HuH-7 (cell line): Measurements from ENCODE around the gene PCGF3.
"Not testable (repeated sequence)": the region's sequence is repeated elsewhere in the genome, so short reads cannot be mapped to it uniquely, and the experiment has no call there.

ENCODE experiments used
- DNase-seq: peaks from one replicate; pipeline ENCODE4 v3.0.0; 2011; ENCODE audit warnings: low spot score

The PCGF3 gene

DNA sequence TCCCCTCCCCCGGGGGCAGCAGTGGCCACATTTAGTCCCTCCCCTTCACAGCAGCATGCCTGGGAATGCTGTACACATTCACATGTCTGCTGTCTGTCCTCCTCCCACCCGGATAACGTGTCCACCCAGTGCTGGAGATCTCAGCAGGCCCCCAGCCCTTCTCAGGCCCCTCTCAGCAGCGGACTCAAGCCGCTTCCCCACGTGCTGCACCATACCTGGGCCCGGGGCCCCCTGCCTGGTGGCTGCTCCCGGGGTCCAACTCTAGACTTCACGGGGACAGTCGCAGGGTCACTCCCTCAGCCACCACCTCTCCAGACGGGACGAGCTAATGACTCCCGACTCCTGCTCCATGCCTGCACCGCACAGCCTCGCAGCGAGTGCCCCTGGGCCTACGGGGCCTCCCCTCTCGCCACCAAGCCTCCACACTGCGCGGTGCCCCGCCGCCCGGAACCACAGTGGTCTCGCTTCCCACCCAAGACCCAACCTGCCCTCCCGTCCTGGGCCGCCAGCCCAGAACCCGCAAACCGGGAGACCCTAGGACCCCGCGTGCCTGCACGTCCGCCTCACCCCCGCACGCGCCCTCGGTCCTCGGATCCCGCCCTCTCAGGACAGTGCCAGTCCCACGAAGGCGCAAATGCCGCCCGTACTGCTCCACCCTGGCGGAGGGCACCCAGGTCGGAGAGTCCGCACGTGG, 1.3 kb upstream of the PCGF3 start:
- no peak for DNase-seq

- no peak for DNase-seq
These were observed 708 bp upstream of the PCGF3 start for GRCh38 chr4:704971-705277.

- not testable (repeated sequence) for DNase-seq
These were observed 526 bp downstream of the PCGF3 start for GRCh38 chr4:706083-706633.

- no peak for DNase-seq
These were observed 1.4 kb downstream of the PCGF3 start for GRCh38 chr4:706834-707598.

- DNase-seq: no peak
These were observed 2.4 kb downstream of the PCGF3 start for GRCh38 chr4:707929-708630.

DNA sequence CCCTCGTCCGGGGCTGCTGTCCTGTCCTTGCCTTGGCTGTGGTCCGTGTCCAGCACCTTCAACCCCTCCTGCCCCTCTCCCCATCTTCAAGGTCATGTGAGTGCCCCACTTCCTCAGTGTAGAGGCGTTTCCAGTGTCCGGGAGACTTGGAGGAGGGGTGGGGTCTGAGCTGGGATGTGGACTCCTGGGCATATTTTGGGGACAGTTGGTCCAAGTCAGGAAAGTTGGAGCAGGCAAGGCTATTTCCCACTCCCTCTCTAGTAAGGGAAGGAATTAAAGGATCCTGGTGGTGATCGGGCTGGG, 3.0 kb downstream of the PCGF3 start:
- DNase-seq: no peak

DNA sequence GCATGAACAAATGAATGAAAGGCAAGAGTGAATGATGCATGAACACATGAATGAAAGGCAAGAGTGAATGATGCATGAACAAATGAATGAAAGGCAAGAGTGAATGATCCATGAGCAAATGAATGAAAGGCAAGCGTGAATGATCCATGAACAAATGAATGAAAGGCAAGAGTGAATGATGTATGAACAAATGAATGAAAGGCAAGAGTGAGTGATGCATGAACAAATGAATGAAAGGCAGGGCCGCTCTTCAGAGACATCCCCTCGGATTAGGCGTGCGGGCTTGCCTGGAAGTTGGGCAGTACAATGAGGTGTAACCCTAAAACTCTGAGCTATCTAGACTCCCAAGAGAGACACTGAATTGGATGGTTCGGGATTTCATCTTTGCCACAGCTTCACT, 3.7 kb downstream of the PCGF3 start:
- DNase-seq: no peak

DNA sequence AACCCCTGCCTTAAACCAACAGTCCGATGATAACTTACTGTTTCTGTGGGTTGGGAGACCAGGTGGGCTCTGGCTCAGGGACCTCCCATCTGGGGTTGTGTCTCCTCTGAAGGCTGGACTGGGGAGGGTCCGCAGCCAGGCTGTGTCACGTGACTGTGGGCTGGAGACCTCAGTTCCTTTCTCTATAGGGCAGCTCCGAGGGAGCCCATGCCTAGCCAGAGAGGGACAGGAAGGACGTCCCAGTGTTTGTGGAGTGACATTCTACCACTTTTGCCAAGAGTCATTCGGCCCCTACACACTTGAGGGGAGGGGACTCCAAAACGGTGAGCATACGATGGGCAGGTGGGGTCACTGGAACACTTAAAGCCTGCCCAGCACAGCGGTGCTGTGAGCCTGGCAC, 4.5 kb downstream of the PCGF3 start:
- DNase-seq: no peak

DNA sequence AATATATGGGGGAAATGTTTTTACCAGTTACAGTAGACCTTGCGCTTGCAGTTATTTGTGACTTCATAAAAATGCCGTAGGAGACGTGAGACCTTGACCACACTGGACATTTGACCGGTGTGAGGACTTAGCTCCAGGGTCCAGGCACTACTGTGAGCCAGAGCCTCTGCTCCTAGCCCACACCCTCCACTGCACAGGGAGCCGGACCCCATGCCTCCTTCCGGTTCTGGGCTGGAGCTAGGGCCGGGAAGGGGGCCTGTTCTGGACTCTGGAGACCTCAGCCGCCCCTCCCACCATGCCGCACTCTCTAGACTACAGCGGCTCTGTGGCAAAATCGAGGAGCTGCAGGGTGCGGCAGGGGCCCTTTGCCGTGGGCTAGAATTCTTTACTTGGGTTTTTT, 5.3 kb downstream of the PCGF3 start:
- DNase-seq: no peak

GRCh38 chr4:712093-712492, 6.5 kb downstream of the PCGF3 start:
- no peak for DNase-seq

- DNase-seq: no peak
These were observed 7.4 kb downstream of the PCGF3 start for GRCh38 chr4:712916-713632.

DNA sequence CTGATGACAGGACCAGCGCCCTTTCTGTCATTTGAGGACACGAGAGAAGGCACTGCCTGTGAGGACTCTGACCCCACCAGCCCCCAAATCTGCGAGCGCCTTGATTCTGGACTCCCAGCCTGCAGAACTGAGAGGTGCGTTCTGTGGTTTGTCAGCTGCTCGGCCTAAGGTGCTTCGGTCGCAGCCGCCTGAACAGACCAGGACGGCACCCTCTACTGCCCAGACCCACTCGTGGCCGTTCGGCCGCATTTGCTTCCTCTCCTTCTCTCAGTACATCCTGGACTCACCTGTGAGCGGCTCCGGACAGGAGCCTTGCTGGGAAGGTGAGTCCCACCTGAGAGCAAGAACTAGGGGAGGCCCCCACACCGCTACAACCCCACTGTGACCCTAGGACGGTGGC, 8.5 kb downstream of the PCGF3 start:
- DNase-seq: no peak

- no peak for DNase-seq
These were observed 12.1 kb downstream of the PCGF3 start for GRCh38 chr4:717601-718320.

- no peak for DNase-seq
These were observed 12.8 kb downstream of the PCGF3 start for GRCh38 chr4:718460-718859.

DNA sequence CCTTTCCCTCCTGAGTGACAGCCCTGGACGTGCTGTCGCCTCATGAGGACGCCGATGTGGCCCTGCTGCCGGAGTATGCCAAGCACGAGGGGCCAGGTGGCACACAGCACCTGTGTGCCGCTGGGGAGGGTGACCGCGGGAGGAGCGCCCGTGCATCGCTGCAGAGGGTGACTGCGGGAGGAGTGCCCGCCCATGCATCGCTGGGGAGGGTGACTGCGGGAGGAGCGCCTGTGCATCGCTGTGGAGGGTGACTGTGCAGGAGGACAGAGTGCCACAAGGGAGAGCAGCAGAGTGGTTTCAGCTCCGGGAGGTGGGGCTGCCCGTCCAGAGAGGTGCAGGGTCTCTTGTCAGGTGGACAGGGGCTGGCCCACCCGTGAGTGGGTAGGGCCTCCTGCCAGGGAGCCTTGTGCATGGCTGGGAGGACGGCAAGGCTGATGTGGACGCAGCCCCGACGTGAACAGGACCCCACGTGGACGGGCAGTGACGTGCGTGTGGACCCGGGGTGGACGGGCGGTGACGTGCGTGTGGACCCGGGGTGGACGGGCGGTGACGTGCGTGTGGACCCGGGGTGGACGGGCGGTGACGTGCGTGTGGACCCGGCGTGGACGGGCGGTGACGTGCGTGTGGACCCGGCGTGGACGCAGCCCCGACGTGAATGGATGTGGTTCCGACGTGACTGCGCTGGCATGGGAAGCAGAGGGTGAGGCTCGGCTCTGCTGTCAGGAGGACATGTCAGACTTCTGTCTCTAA, 14.7 kb downstream of the PCGF3 start:
- DNase-seq: no peak

GRCh38 chr4:721261-722168, 15.9 kb downstream of the PCGF3 start:
- DNase-seq: no peak

DNA sequence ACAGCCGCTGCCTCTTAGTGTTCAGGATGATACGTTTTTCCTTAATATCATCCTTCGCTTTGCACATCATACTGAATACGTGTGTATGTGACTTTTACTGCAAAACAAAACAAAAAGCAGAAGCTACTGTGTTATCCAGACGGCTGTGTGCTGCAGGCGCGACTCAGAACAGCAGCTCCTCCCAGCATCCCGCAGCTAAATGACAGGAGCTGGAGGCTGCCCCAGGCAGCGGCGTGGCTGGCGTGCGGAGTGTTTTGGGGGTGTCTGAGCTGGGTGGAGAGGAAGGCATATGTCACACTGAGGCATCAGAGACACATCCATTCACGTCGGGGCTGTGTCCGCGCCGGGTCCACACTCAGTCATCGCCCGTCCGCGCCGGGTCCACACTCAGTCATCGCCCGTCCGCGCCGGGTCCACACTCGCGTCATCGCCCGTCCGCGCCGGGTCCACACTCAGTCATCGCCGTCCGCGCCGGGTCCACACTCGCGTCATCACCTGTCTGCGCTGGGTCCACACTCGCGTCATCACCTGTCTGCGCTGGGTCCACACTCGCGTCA, 16.6 kb downstream of the PCGF3 start:
- DNase-seq: no peak

DNA sequence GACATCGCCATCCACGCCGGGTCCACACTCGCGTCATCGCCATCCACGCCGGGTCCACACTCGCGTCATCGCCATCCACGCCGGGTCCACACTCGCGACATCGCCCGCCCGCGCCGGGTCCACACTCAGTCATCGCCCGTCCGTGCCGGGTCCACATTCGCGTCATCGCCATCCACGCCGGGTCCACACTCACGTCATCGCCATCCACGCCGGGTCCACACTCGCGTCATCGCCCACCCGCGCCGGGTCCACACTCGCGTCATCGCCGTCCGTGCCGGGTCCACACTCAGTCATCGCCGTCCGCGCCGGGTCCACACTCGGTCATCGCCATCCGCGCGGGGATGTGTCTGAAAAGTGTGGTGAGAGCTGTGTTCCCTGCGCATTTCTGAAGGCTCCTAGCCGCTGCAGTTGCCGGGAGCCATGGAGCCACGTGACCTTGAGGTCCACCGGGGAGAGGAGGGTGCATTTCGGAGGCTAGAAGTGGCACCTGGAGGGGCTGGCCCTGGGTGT, 17.3 kb downstream of the PCGF3 start:
- no peak for DNase-seq

DNA sequence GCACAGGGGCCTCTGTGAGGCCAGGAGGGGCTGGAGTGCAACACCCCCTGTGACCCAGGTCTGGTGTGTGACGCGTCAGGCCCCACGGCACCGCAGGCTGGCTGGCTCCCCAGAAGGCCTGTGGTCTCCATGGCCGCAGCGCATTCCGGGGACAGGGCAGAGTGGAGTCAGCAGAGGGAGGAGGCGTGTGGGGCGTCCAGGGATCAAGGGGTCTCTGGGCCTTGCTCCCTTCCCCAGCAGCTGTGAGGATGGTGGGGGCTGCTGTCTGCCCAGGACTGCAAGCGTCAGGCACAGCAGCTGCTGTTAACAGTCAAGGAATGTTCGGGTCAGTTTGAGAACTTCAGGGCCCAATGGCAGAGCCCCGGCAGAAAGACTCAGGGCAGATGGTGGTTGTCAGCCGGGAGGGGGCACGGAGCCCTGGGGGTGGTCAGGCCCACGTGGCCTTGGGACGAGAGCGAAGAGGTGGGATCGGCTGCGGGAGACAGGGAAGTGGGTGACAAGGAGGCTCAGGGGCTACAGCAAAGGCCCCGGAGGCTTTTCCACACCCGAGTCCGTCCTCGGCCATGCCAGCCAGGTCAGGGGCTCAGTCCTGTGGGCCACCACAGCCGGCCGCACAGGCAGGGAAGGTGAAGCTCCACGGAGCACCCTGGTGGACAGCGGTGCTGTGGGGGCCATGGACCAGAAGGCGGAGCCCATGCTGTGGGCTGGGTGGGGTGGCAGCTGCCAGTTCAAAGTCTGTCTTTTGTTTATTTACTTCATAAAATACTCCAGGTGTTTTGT, 18.3 kb downstream of the PCGF3 start:
- DNase-seq: no peak
